ENCODE measurements around the gene NOS2.
"Not testable (repeated sequence)": the region's sequence is repeated elsewhere in the genome, so short reads cannot be mapped to it uniquely, and the experiment has no call there.

NOS2 gene

DNA sequence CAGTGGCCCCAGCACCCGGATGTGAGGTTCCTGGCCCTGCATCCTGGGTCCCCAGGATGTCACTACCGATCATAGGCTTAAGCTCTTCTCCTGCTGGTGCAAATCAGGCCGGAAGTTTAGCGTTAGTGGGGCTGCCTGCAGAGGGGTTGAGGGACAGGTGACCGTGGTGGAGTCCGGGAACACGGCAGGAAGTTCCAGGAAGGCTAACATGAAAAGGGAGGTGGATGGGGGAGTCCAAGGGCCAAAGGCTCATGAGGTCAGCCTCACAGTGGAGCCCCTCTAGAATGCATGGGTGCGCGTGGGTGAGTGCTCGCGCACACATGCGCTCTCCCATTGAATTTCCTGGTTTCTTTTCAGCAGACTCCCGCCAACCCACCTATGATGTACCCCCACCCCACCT, 46.6 kb downstream of the NOS2 start:
- DNase-seq: not testable (repeated sequence)

DNA sequence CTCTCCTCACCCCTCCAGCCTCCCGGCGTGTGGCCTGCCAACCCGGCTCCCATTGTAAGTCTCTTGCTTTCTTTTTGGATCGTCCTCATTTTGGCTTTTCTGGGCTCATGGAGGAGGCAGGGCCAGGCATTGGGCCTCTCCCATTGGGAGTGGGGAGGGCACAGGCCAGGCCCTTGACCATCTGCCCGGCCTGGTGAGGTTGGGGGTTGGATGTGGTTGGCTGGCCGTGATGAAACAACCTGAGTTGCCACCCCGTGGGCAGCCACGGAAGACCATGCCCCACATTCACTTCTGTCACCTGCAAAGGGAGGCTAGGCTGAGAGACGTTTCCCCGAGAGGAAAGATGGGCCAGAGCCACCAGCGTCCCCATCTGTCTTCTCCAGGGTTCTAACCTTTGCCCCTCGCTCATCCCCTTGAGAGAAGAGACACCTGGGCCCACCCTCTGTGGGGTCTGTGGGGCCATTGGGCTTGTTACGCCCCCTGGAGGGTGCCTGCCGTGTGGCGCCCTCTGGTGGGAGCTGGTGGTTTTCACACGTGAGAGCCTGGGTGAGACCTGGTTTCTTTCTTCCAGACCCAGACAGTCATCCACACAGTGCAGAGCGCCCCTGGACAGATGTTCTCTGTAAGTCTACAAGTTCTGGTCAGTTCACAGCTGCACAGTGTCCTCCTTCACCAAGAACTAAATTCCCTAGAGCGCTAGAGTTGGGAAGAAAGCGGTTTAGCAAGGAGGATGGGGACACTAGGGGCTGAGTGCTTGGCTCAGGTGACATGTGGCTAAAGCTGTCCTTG, 47.3 kb downstream of the NOS2 start:
- DNase-seq: not testable (repeated sequence)

DNA sequence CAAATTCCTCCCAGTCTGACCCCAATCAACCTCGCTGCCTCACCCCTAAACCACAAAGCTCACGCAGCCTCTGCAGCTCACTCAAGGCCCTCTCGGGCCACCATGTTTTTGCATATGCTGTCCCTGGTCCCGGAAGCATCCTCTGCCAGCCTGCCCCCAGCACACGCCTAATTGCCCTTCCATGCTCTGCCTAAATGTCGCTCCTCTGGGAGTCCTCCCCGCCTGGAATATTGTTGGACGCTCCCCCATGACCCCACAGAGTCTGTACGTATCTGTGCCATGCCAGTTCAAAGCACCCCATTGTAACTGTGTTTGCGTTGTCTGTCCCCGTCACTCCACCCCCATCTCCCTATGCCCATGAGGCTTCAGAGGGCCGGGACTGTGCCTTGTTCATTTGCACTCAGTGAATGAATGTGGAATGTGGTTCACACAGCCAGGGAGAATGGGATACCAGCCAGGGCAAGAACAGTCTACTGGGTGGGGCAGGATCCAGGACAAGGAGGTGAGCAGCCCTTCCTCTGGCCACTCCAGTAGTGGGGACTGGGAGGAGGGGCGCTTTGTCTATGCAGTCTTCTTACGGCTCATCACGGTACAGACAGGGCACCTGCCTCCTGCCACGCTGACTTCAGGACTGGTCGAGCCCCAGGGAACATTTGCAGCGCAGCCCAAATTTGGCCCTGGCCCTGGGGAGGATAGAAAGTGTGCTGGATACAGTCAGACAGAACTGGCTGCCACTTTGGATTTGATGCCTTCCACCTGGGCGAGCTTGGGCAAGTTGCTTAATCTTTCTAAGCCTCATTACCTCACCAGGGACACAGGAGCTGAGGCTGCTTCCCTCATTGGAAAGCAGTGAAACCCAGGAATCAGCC, 48.5 kb downstream of the NOS2 start:
- DNase-seq: no peak

DNA sequence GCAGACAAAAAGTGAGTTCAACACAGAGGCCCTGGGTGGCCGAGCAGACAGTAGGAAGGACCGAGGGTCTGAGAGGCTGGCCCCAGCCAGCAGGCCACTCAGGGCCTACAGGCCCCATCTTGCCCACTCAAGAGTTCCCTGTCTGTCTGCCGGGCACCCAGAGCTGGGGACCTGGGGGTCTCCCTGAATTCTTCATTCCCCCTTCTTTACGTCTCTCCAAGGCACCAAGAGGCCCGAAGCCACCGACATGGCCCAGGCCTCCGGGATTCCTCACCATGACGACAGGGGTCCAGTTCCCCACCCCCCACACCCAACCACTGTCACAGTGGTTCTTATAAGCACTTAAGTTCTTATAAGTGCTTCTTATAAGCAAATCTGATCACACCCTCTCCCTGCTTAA, 49.2 kb downstream of the NOS2 start:
- no peak for DNase-seq

DNA sequence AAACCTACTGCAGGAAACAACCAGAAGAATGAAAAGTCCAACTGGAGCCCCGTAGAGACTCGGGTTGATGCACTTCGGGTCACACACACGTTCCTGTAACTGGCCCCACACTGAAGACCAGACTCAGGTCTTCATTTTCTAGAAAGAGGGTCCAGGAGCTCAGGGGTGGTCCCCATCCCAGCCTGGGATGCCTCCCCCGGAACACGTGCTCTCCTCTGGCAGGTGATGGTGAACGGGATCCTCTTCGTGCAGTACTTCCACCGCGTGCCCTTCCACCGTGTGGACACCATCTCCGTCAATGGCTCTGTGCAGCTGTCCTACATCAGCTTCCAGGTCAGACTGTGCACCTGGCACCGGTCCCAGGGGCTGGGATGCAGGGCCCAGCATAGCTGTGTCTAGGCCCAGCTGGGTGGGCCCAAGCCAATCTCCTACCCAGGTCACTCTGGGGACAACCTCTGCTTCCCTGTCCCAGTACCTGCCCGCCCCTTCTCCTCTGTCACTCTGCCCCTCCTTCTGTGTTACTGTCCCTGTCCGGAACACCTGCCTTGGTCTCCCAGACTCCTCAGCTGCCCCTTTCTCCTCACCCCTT, 50.7 kb downstream of the NOS2 start:
- not testable (repeated sequence) for DNase-seq

DNA sequence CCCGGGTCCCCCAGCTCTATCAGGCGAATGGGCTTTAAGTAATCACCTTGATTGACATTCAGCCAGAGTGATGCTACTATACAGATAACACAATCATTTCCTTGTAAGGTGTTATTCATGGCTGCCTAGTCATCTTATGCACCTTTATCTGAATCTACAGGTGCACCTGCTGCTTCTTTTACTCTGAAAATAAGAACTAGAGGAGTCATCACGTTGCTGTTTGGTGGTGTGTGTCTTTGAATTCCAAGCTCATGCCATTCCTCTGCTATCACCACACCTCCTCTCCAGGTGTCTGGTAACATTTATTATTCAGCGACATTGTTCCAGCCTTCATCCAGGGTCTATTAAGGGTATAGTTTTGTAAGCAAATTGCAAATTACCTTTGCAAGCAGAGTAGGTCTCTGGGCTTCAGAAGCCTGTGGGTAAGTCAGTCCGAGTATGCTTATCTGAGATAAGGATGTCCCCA, 51.9 kb downstream of the NOS2 start:
- DNase-seq: no peak

DNA sequence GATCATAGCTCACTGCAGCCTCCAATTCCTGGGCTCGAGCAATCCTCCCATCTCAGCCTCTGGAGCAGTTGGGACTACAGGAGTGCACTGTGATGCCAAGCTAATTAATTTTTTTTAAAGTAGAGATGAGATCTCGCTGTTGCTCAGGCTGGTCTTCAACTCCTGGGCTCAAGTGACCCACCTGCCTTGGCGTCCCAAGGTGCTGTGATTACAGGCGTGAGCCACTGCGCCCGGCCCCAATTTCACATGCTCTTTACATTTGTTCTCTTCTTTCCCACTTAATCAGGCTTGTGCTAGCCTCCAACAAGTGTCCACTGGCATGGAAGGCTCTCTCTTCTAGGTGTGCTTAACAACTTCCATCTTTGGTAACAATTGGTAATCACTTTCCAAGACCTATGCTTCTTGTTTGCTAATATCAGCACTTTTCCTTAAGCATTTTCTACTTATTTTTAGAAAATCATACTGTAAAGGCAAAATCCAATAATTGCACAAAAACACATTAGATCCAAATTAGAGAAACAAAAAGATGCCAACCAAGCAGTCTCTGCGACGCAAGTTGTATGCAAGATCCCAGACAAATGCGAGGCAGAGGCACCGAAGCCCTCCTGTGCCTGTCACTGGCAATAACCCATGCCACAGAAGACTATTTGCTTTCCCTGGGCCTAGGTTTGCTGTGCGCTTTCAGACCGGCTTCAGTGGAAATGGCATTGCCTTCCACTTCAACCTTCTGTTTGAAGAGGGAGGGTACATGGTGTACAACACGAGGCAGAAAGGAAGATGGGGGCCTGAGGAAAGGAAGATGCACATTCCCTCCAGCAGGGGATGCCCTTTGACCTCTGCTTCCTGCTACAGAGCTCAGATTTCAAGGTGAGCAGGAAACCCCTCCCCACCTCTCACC, 52.6 kb downstream of the NOS2 start:
- no peak for DNase-seq

DNA sequence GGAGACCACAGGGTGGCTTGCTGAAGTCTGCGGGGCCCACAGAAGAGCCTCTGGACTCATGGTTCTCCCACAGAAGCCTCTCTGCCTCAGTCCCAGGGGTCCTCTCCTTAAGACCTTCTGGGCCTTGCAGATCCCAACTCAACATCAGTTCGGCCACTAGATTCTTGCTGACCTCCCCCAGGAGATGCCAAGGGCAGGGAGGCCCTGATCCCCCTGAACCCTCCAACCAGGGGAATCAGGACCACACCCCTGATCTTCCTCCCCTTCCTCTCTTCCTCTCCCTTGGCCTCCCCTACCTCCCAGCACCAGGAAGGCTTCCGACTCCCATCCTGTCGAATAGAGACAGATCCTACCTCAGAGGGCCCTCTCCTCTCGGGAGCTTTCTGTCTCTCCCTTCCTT, 53.4 kb downstream of the NOS2 start:
- DNase-seq: no peak

DNA sequence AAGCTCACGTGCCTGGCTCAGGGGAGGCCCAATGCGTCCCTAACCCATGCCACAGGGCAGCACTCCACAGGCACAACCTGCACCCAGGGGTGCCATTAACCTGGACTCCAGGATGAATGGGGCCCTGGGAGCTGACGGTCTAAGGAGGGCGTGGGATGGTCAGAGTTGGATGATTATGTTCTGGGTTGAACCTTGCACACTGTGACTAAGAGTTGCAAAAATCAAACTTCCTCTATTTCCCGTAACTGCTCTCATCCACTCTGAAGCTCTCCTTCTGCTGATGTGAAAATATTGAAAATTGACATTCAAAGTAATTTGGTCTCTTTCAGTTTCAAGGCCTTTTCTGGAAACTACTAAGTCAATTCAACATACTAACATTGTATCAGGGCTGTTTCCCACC, 54.0 kb downstream of the NOS2 start:
- DNase-seq: not testable (repeated sequence)

DNA sequence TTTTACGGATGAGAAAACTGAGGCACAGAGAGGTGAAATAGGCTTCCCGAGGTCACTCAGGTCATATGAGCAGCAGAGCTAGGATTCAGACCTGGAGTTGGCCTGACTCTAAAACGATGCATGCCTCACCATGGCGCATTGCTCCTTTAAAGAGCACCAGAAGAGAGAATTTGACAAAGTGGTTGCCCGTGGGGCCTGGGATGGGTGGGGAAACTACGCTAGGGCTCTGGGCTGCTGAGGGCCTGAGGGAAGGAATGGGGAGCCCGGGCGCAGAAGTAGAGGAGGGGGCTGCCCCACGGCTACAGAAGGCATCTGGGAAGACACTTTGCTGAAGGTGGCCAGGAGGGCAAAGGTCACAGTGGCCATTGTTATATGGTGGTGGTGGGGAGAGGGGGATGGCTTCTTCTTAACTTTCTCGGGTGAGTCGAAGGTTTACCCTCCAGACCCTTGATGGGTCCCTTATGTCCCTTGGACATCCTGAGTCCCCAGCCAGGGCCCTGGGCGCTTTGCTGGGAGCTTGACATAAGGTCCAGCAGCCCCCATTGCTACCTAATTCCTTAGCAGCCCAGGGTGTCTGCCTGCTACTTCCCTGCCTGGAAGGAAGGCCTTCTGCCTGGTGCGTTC, 55.0 kb downstream of the NOS2 start:
- DNase-seq: not testable (repeated sequence)

DNA sequence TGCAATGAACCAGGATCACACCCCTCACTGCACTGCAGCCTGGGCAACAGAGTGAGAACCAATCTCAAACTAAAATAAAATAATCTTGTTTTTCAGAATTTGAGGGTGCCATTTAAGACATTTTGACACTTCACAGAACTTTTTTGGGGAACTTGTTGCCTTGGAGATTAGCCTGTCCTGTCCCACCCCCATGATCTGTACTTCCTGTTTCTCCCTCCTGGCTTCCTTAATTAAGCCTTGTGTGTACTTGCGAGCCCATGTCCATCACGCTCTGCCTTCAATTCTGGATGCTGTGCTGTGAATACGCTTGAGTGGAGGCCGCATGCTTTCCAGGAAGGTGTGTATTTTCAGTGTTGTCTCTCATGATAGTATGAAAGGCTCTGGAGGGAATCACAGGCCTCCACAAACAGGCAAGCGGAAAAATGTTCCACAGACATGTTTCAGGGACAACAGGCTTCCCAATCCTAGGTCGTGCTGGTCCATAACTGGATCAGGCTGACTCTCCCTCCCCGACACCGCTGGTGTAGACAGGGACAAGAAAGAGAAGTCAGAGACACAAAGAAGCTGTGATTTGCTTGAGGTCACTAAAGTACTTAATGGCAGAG, 56.9 kb downstream of the NOS2 start:
- DNase-seq: no peak

DNA sequence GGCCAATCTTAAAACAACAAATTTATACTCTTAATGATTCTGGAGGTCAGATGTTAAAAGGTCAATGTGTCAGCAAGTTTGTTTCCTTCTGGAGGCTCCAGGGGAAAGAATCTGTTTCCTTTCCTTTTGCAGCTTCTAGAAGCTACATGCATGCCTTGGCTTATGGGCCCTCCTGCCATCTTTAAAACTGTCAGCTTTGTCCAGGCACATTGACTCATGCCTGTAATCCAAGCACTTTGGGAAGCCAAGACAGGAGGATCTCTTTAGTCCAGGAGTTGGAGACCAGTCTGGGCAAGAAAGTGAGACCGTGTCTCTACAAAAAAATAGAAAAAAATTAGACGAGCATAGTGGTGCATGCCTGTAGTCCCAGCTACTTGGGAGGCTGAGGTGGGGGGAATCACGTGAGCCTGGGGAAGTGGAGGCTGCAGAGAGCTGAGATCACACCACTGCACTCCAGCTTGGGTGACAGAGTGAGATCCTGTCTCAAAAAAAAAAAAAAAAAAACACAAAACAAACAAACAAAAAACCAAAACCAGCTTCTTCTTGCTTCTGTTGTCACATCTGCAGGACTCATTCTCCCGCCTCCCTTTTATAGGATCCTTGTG, 58.3 kb downstream of the NOS2 start:
- no peak for DNase-seq

DNA sequence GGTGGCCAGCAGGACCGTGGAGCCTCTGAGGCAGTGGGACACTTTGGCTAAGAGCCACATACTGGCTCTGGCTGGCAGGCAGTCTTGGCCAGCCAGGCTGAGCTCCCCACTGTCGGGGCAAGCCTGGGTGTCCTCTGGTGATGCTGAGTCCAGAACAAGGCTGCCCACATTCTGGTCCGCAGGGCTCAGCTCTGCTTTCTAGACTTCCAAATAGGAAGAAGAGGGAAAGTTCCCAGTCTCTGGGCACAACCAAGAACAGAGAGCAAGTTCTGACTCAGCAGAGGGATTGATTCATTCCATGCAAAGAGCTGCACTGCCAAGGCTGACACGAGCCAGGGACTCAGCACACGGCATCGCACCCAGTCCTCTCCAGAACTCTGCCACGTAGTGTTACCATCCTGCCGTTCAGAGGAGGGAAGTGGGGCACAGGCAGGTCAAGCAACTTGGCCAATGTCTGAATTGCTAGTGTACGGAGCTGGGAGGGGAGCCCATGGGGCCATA, 58.9 kb downstream of the NOS2 start:
- no peak for DNase-seq

DNA sequence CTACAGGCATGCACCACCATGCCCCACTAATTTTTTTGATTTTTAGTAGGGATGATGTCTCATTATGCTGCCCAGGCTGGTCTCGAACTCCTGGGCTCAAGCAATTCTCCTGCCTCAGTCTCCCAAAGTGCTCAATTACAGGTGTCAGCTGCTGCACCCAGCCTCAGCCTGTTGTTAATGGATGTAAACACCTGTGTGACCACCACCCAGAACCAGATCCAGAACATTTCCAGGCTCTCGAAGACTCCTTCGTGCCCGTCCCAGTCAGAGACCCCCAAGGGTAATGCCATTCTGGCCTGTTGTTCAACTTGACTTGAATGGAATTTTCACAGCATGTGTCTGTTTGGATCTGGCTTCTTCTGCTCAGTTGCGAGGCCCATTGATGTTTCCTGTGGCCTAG, 59.8 kb downstream of the NOS2 start:
- DNase-seq: not testable (repeated sequence)

DNA sequence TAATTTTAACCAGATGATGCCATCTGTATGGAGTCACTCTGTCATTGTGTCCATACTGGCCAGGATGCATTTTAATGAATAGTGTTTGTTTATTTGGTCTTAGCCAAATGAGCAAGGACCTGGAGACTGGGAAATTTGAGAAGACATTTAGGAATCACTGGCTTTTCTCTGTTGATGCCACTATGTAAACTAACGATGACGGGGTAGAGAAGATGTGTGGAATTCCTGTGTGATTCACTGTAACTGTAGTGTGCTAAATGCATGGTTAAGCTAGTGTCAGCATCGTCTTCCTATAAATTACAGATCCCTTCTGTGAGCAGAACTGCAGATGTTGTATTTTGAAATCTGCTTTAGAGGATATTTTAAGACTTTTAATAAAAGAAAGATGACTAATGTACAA, 66.6 kb downstream of the NOS2 start:
- no peak for DNase-seq

DNA sequence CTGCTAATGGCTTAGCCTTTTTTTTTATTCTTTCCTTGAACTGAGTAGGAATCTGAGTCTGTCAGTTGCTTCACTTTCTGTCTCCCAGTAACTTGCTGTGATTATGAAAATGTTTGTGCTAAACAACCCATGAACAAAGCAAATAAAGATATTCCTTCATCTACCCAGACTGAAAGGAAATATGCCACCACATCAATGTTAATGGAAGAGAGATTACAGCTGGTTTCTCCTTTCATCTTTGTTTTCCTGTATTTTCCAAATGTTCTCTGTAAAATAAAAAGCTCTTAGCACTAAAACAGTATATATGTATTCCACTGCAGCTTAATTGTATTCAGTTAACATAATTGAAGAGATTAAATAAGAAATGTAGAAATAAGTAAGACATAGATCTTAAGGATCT, 67.6 kb downstream of the NOS2 start:
- not testable (repeated sequence) for DNase-seq

DNA sequence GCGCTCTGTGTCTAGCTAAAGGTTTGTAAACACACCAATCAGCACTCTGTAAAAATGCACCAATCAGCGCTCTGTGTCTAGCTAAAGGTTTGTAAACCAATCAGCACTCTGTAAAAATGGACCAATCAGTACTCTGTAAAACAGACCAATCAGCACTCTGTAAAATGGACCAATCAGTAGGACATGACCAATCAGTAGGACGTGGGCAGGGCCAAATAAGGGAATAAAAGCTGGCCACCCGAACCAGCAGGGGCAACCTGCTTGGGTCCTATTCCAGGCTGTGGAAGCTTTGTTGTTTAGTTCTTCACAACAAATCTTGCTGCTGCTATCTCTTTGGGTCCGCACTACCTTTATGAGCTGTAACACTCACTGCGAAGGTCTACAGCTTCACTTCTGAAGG, 74.3 kb downstream of the NOS2 start:
- not testable (repeated sequence) for DNase-seq

DNA sequence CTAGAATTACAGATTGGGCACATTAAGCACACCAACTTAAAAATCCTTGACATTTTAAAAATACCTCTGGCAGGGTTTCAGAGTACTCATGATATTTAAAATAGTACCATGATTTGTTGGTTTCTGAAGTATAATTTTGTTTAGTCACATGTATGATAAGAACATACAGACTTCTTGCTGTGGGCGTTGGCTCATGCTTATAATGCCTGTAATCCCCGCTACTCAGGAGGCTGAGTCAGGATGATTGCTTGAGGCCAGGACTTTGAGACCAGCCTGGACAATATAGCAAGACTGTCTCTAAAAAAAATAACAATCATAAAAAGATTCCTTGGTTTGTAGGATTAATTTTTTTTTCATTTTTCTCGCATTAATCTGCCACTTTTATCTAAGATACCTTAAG, 78.5 kb downstream of the NOS2 start:
- no peak for DNase-seq

Measured in activated CD4-positive, alpha-beta T cell treated with anti-CD3 and anti-CD28 coated beads, Interleukin-2, Interleukin-6, amounts not matched to agents 100 ng/mL and 50 ng/mL, durations not matched to agents 16 hours and 8 hours (primary cell).